GM23248 (cell line): ENCODE data around the gene EMP2.
"Not testable (repeated sequence)": the region's sequence is repeated elsewhere in the genome, so short reads cannot be mapped to it uniquely, and the experiment has no call there.

Experiments
- EZH2 ChIP-seq: fragments of 200-600 bp; sonication (generic); IDR thresholded peaks from 2 replicates; pipeline ENCODE4 v1.6.1; 2018; ENCODE audit warnings: antibody characterized with exemption, mild to moderate bottlenecking; ENCODE audit not compliant: insufficient read depth, poor library complexity, severe bottlenecking
- EZH2phosphoT487 ChIP-seq: fragments of 200-600 bp; sonication (generic); IDR thresholded peaks from 2 replicates; pipeline ENCODE4 v1.6.1; 2018; ENCODE audit warnings: antibody characterized with exemption, moderate library complexity, mild to moderate bottlenecking, low read depth; ENCODE audit not compliant: insufficient read depth

GRCh38 chr16:10533612-10534011 is 46.8 kb downstream of the EMP2 start:
- TF ChIP-seq EZH2, EZH2phosphoT487: not testable (repeated sequence)
